OCI-LY3 (cell line): Measurements from ENCODE around the gene DCDC2.

Experiments
- H2AFZ ChIP-seq: fragments of 200-600, 300-600 bp; shearing (Covaris generic); 2 replicates; pipeline ENCODE4 v1.6.0; 2014; ENCODE audit warnings: antibody characterized with exemption, low read depth, low read length
- H3K27ac ChIP-seq: fragments of 200-600, 300-600 bp; sonication (generic); 2 replicates; pipeline ENCODE4 v1.5.1; 2014; ENCODE audit warnings: mild to moderate bottlenecking, low read length, moderate library complexity, mixed read lengths
- H3K27me3 ChIP-seq: fragments of 200-600, 300-600 bp; sonication (generic); 2 replicates; pipeline ENCODE4 v1.6.1; 2014; ENCODE audit warnings: low read depth, low read length, mixed read lengths
- H3K36me3 ChIP-seq: fragments of 200-600, 300-600 bp; sonication (generic); replicated peaks from 2 replicates; pipeline ENCODE3; 2014; ENCODE audit warnings: low read depth, low read length, mixed read lengths
- H3K4me1 ChIP-seq: fragments of 300-600, 200-600 bp; sonication (generic); 2 replicates; pipeline ENCODE4 v1.6.1; 2014; ENCODE audit warnings: low read length, mixed read lengths
- H3K4me2 ChIP-seq: fragments of 200-600, 300-600 bp; sonication (generic); 2 replicates; pipeline ENCODE4 v1.6.1; 2014; ENCODE audit warnings: low read length, mixed read lengths
- H3K4me3 ChIP-seq: fragments of 300-600, 200-600 bp; sonication (generic); 2 replicates; pipeline ENCODE4 v1.5.1; 2014; ENCODE audit warnings: antibody characterized with exemption, mild to moderate bottlenecking, low read length, moderate library complexity
- H3K79me2 ChIP-seq: fragments of 300-600, 200-600 bp; shearing (Covaris generic); 2 replicates; pipeline ENCODE4 v1.6.1; 2014; ENCODE audit warnings: mild to moderate bottlenecking, low read length, mixed read lengths
- H3K9ac ChIP-seq: fragments of 300-600, 200-600 bp; shearing (Covaris generic); 2 replicates; pipeline ENCODE4 v1.6.0; 2014; ENCODE audit warnings: mild to moderate bottlenecking, low read length, moderate library complexity
- H3K9me3 ChIP-seq: fragments of 200-600, 300-600 bp; shearing (Covaris generic); 2 replicates; pipeline ENCODE4 v1.6.1; 2014; ENCODE audit warnings: low read length, mixed read lengths; ENCODE audit not compliant: insufficient read depth
- H4K20me1 ChIP-seq: fragments of 200-600, 300-600 bp; sonication (generic); 2 replicates; pipeline ENCODE4 v1.6.1; 2016; ENCODE audit warnings: low read length, mixed read lengths; ENCODE audit not compliant: insufficient read depth
- CTCF ChIP-seq: fragments of 200-600, 300-600 bp; sonication (generic); IDR thresholded peaks from 2 replicates; pipeline ENCODE4 v1.5.1; 2014; ENCODE audit warnings: antibody characterized with exemption, low read length, low read depth
- EZH2phosphoT487 ChIP-seq: fragments of 200-600 bp; shearing (Covaris generic); IDR thresholded peaks from 2 replicates; pipeline ENCODE4 v1.6.1; 2018; ENCODE audit warnings: antibody characterized with exemption, mixed run types, low read depth

Gene DCDC2

GRCh38 chr6:24257282-24257681, 100.6 kb downstream of the DCDC2 start:
- Histone ChIP-seq H3K36me3 (no peaks in the 10 kb centered on the region), H3K27me3 (no peaks in the 10 kb centered on the region), H4K20me1 (no peaks in the 10 kb centered on the region), H3K4me3 (no peak overlapping the region), H2AFZ (no peak overlapping the region), H3K9me3 (no peaks in the 10 kb centered on the region), H3K4me2 (no peak overlapping the region), H3K27ac (no peak overlapping the region), H3K4me1 (no peaks in the 10 kb centered on the region), H3K79me2 (no peaks in the 10 kb centered on the region), H3K9ac (no peak overlapping the region)
- TF ChIP-seq EZH2phosphoT487 (no peak), CTCF (0 out of 2 replicates have a peak, but pooled peaks have one; percentile 5)

- Histone ChIP-seq H3K79me2 (no peaks in the 10 kb centered on the region), H3K4me3 (no peak overlapping the region), H3K4me2 (no peak overlapping the region), H3K9ac (no peak overlapping the region), H3K9me3 (no peaks in the 10 kb centered on the region), H4K20me1 (no peaks in the 10 kb centered on the region), H2AFZ (no peak overlapping the region), H3K27ac (no peak overlapping the region), H3K27me3 (no peaks in the 10 kb centered on the region), H3K4me1 (no peaks in the 10 kb centered on the region), H3K36me3 (no peaks in the 10 kb centered on the region)
- TF ChIP-seq CTCF = no peak
- no peak for TF ChIP-seq EZH2phosphoT487
Observed at GRCh38 chr6:24255676-24256075, 102.2 kb downstream of the DCDC2 start.

- no peaks in the 10 kb centered on the region for H3K4me1 ChIP-seq
- H3K79me2 ChIP-seq = no peaks in the 10 kb centered on the region
- H3K27me3 ChIP-seq = no peaks in the 10 kb centered on the region
- TF ChIP-seq EZH2phosphoT487 (no peak), CTCF (no peak)
- H3K9me3 ChIP-seq = no peaks in the 10 kb centered on the region
- no peaks in the 10 kb centered on the region for H4K20me1 ChIP-seq
- H3K9ac ChIP-seq = no peak overlapping the region
- H2AFZ ChIP-seq = no peak overlapping the region
- H3K27ac ChIP-seq = no peak overlapping the region
- H3K36me3 ChIP-seq = no peaks in the 10 kb centered on the region
- no peak overlapping the region for H3K4me2 ChIP-seq
- no peak overlapping the region for H3K4me3 ChIP-seq
Observed at GRCh38 chr6:24253360-24253759, 104.5 kb downstream of the DCDC2 start.

GRCh38 chr6:24252280-24252679, 105.6 kb downstream of the DCDC2 start:
- TF ChIP-seq CTCF (no peak), EZH2phosphoT487 (no peak)
- Histone ChIP-seq H3K4me2 (no peak overlapping the region), H2AFZ (no peak overlapping the region), H4K20me1 (no peaks in the 10 kb centered on the region), H3K27me3 (no peaks in the 10 kb centered on the region), H3K4me1 (no peaks in the 10 kb centered on the region), H3K9me3 (no peaks in the 10 kb centered on the region), H3K9ac (no peak overlapping the region), H3K27ac (no peak overlapping the region), H3K4me3 (no peak overlapping the region), H3K79me2 (no peaks in the 10 kb centered on the region), H3K36me3 (no peaks in the 10 kb centered on the region)
